Aorta (tissue), 5 donors: ENCODE results near the gene RBBP8NL. TPM values are rescaled to one million over a fixed set of nuclear protein-coding genes. Genes with fewer than 3 reads are reported as not detected.

Experiments used
- ATAC-seq: fragments of 200-7000 bp; cut with Tn5 transposase; one replicate; pipeline ENCODE4 v1.9.1; 2022; ENCODE audit warnings: moderate library complexity; ENCODE audit not compliant: low FRiP score
- DNase-seq, 2 donors: peaks; one replicate each; pipeline ENCODE4 v3.0.0-alpha.2; 2020
- H3K27ac ChIP-seq, 2 donors: one replicate each; pipeline ENCODE4 v1.5.1; 2013; ENCODE audit warnings: low read length in 2 of 2, mild to moderate bottlenecking in 2 of 2, moderate library complexity in 2 of 2, control low read depth in 1 of 2, inconsistent platforms in 1 of 2, low read depth in 1 of 2
- H3K27me3 ChIP-seq, 2 donors: one replicate each; pipeline ENCODE4 v1.6.1; 2013; ENCODE audit warnings: control low read depth in 1 of 2, low read length in 1 of 2, mild to moderate bottlenecking in 1 of 2, moderate library complexity in 1 of 2; ENCODE audit not compliant: insufficient read depth in 2 of 2, control insufficient read depth in 1 of 2
- H3K36me3 ChIP-seq, 2 donors: one replicate each; pipeline ENCODE4 v1.6.1; 2013; ENCODE audit warnings: control low read depth in 1 of 2, low read length in 1 of 2, mild to moderate bottlenecking in 1 of 2; ENCODE audit not compliant: insufficient read depth in 2 of 2, control insufficient read depth in 1 of 2
- H3K4me1 ChIP-seq, 2 donors: one replicate each; pipeline ENCODE4 v1.6.1; 2013; ENCODE audit warnings: low read length in 2 of 2, control low read depth in 1 of 2, mild to moderate bottlenecking in 1 of 2, moderate library complexity in 1 of 2; ENCODE audit not compliant: insufficient read depth in 2 of 2, control insufficient read depth in 1 of 2
- H3K4me3 ChIP-seq, 2 donors: one replicate each; pipeline ENCODE4 v1.5.1; 2013; ENCODE audit warnings: low read length in 2 of 2, control low read depth in 1 of 2, mild to moderate bottlenecking in 1 of 2
- H3K9me3 ChIP-seq: one replicate; pipeline ENCODE4 v1.6.1; 2013; ENCODE audit warnings: mild to moderate bottlenecking, low read length; ENCODE audit not compliant: control insufficient read depth
- WGBS, 2 donors: extraction: QIAGEN DNeasy Blood & Tissue Kit; methylation state at CpG; one replicate each; pipeline ENCODE4 v1.1.7; 2013; 5-methylcytosine and 5-hydroxymethylcytosine counted together
- intact Hi-C, 2 donors: fragments of 100-400 bp; cut with DNase I; formaldehyde crosslinking; loops; one replicate each; pipeline versions ENCODE4 v1.14.2 to v1.15.0; 2022
- polyA plus RNA-seq, 2 donors: library from polyadenylated mRNA; stranded (reverse); fragments of 200-250 nt; gene quantifications; one replicate each; pipeline ENCODE4 v1.2.3, GENCODE V29; 2013
- total RNA-seq, 2 donors: library from RNA; stranded (reverse); fragmentation: NEBNext Ultra II Directional; extraction: Animal tissue kit (Norgen Biotek cat#: 25700); gene quantifications; one replicate each; pipeline ENCODE4 v1.2.1, GENCODE V29; 2021
- donor health status: healthy with polysubstance abuse.
- donor health status: Bipolar disorder and iron deficiency.
- donor health status: DM: no; HTN: no; CAD: no.
- donor health status: DM: no; HTN: no; CAD: no.
- donor health status: DM: yes; HTN: yes; CAD: no.

The RBBP8NL gene
- total and polyA plus RNA-seq, 4 donors: 1.6 TPM; not detected in 3

DNA sequence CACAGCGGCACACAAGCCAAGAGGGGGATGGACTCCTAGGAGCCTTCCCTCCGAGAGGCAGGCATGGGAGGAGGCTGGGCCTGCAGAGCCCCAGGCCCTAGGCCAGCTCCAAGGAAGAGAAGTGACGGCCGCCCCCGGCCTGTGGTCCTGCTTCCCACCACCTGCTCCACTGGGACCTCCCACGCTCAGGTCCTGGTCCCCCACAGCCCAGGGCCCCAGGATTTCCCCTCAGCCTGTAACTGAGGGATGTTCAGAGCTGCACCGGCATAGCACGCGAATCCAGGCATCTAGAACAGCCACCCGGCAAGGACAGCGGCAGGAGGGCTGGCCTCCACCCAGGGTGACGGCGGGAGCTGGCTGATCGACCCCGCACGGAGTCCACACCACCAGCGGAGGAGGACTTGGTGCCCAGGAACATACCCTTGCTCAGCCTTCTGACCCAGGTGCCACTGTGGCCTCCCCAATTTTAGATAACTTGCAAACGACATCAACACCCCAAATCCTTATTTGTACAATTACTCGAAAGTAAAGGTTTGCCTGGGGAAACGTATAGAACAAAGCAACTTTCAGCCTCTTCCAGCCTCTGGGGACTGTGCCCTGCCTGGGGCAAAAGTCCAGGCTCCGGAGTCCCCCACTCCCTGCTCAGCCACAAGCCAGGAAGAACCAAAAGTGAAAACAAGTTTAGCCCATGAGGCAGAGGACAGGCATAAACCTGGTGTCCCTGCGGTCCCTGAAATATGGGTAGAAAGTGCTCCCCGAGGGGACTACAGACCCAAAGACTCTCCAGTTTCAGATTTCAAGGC, 45.0 kb upstream of the RBBP8NL start:
- DNase-seq (no peak), ATAC-seq (no peak)
- WGBS, 2 donors: 70 to 86% methylated on average over 23 of the region's 23 CpGs
- Histone ChIP-seq H3K27me3 (no peaks in the 10 kb centered on the region), H3K4me3 (no peak overlapping the region), H3K9me3 (no peaks in the 10 kb centered on the region), H3K4me1 (no peaks in the 10 kb centered on the region), H3K36me3 (no peaks in the 10 kb centered on the region), H3K27ac (no peak overlapping the region)
- intact Hi-C loops: no loop called here

- Histone ChIP-seq H3K4me3 (no peak overlapping the region), H3K4me1 (no peaks in the 10 kb centered on the region), H3K27ac (no peak overlapping the region), H3K27me3 (no peaks in the 10 kb centered on the region), H3K36me3 (no peaks in the 10 kb centered on the region), H3K9me3 (no peaks in the 10 kb centered on the region)
- WGBS, 2 donors: 85 to 87% methylated on average over 12 of the region's 12 CpGs
- DNase-seq (no peak), ATAC-seq (no peak)
- intact Hi-C loops: no loop called here
Measured at GRCh38 chr20:62470459-62470858, 43.1 kb upstream of the RBBP8NL start.

GRCh38 chr20:62470001-62470400, 42.7 kb upstream of the RBBP8NL start:
- H3K4me3 ChIP-seq: no peak overlapping the region
- no peaks in the 10 kb centered on the region for H3K4me1 ChIP-seq
- ATAC-seq: no peak
- no peak overlapping the region for H3K27ac ChIP-seq
- H3K36me3 ChIP-seq: no peaks in the 10 kb centered on the region
- H3K9me3 ChIP-seq: no peaks in the 10 kb centered on the region
- 70 to 78% methylated on average over 18 of the region's 18 CpGs for WGBS, 2 donors
- DNase-seq: no peak
- no peaks in the 10 kb centered on the region for H3K27me3 ChIP-seq
- intact Hi-C loops: no loop called here

- no peak for DNase-seq
- no peak overlapping the region for H3K27ac ChIP-seq
- no peaks in the 10 kb centered on the region for H3K27me3 ChIP-seq
- no peaks in the 10 kb centered on the region for H3K4me1 ChIP-seq
- intact Hi-C loops: no loop called here
- no peak for ATAC-seq
- no peaks in the 10 kb centered on the region for H3K36me3 ChIP-seq
- H3K9me3 ChIP-seq: no peaks in the 10 kb centered on the region
- no peak overlapping the region for H3K4me3 ChIP-seq
- WGBS, 2 donors: 85 to 88% methylated on average over 17 of the region's 17 CpGs
Measured at GRCh38 chr20:62469352-62469751, 42.0 kb upstream of the RBBP8NL start.

DNA sequence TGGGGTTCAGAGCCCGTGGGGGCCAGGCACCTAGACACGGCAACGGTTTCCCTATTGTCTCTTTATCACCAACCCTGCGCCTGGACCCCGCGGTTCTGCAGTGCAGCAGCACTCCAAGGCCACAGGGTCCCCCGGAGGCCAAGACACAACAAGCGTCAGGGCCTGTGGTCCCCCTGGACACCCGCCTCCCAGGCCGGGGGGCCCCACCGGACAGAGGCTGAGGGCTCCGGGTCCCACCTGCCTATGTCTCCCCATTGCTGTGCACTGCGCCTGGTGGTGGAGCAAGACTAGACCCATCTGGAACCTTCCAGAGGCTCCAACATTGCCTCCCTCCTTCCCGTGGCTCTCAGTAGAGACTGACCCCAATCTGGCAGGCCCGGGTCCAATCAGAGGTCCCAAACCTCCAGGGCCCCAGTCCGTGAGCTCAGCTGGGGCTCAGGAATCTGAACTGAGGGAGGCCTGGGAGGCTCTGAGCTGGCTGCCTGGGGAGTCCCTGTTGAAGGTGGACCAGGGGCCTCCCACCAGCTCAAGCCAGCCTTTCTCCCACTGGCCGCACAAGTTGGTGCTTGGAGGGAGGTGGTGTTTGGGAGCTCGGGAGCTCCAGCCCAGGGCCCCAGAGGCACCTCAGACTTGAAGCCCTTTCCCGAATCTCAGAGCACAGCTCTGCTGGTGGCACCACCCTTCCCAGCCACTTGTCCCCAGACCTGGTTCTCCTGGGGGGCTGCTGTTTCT, 39.6 kb upstream of the RBBP8NL start:
- WGBS, 2 donors: 88 to 89% methylated on average over 19 of the region's 19 CpGs
- Histone ChIP-seq H3K4me1 (no peaks in the 10 kb centered on the region), H3K27ac (no peak overlapping the region), H3K9me3 (no peaks in the 10 kb centered on the region), H3K4me3 (no peak overlapping the region), H3K36me3 (no peaks in the 10 kb centered on the region), H3K27me3 (no peaks in the 10 kb centered on the region)
- intact Hi-C loops: no loop called here
- ATAC-seq: no peak
- no peak for DNase-seq

DNA sequence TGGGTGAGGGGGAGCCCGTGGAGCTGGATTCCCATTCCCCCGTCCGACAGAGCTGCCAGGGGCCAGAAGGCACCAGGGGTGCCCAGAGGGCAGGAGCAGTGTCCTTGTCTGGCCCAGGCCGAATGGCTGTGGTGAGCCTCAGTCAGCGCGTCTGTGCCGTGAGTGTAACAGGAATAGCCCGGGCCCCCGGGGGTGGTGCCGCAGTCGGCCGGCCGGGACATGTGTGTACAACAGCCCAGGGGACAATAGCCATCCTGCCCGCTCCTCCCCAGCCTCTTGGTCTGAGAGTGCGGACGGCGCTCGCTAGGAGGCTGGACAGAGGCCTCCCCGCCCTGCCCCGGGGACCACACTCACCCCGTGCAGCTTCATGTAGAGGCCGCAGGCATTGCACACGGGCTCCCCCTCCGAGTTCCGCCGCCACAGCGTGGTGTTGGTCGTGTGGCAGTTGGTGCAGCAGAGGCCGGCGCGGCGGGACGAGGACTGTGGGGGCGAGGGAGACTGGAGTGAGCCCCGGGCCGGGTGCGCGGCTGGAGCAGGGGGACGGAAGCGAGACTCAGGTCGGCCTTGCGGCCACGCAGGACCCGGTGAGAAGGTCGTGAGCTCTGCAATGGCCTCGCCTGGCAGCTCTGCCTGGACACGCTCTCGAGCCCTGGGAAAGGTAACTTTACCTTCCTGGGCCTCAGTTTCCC, 38.9 kb upstream of the RBBP8NL start:
- Histone ChIP-seq H3K4me3 (no peak overlapping the region), H3K4me1 (no peaks in the 10 kb centered on the region), H3K9me3 (no peaks in the 10 kb centered on the region), H3K36me3 (no peaks in the 10 kb centered on the region), H3K27me3 (no peaks in the 10 kb centered on the region), H3K27ac (no peak overlapping the region)
- DNase-seq: no peak
- intact Hi-C loops: no loop called here
- ATAC-seq: no peak
- WGBS, 2 donors: 85 to 91% methylated on average over 48 of the region's 48 CpGs

DNA sequence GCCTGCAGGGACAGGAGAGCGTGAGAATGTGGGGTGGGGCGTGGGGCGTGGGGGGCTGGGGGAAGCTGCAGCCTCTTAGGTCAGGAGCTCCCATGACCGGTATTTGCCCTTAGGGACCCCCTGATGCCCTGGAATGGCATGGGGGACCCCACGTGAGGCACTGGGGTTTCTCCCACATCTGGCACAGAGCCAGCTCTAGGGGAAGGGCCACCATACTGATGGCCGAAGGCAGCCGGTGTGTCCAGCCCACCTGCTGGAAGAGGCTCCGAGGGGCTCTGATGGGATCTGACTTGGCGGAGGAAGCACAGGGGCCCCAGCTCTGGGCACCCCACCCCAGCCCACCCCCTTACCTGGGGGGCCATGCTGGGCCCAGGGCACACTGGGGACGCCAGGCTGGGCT, 37.7 kb upstream of the RBBP8NL start:
- WGBS, 2 donors: 83% methylated on average over 10 of the region's 10 CpGs
- Histone ChIP-seq H3K9me3 (no peaks in the 10 kb centered on the region), H3K27me3 (no peaks in the 10 kb centered on the region), H3K27ac (no peak overlapping the region), H3K4me3 (no peak overlapping the region), H3K36me3 (no peaks in the 10 kb centered on the region), H3K4me1 (no peaks in the 10 kb centered on the region)
- intact Hi-C loops: no loop called here
- no peak for DNase-seq
- ATAC-seq: no peak

- ATAC-seq (no peak), DNase-seq (no peak)
- Histone ChIP-seq H3K36me3 (no peaks in the 10 kb centered on the region), H3K27ac (no peak overlapping the region), H3K9me3 (no peaks in the 10 kb centered on the region), H3K4me3 (no peak overlapping the region), H3K27me3 (no peaks in the 10 kb centered on the region), H3K4me1 (no peaks in the 10 kb centered on the region)
- WGBS, 2 donors: 92% methylated on average over 10 of the region's 10 CpGs
- intact Hi-C loops: no loop called here
Measured at GRCh38 chr20:62464425-62464770, 37.1 kb upstream of the RBBP8NL start.
